Raji (cell line): ENCODE results near the gene TRPC3.

Experiments used
- POLR2A ChIP-seq: IDR thresholded peaks from 2 replicates; pipeline ENCODE4 v1.6.1; 2011; ENCODE audit warnings: low read depth, low read length, control low read depth; ENCODE audit not compliant: insufficient read depth

TRPC3 gene

DNA sequence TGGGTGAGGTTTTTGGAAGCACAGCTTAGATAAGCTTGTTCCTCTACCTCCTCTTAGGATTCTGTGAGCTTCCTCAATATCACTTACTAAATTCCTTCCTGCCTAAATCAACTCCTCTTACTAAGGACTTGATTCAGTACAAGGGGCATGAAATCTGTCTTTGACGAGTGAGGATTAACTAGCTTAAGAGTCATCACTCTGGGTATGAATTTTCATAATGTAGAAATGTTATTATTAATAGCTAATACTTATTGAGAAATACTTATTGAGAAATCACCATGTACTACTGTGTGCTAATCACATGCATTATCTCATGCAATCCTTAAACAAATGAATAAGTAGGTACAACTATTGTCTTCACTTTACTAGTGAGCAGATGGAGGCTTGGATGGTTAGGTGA, 28.6 kb downstream of the TRPC3 start:
- TF ChIP-seq POLR2A: no peak

GRCh38 chr4:121913667-121914066, 38.2 kb downstream of the TRPC3 start:
- no peak for TF ChIP-seq POLR2A

- no peak for TF ChIP-seq POLR2A
Observed at GRCh38 chr4:121908346-121908745, 43.5 kb downstream of the TRPC3 start.

- TF ChIP-seq POLR2A: no peak
Observed at GRCh38 chr4:121900132-121900983, 51.5 kb downstream of the TRPC3 start.

GRCh38 chr4:121898150-121898549, 53.7 kb downstream of the TRPC3 start:
- TF ChIP-seq POLR2A: no peak

- TF ChIP-seq POLR2A: no peak
Observed at GRCh38 chr4:121888134-121888533, 63.7 kb downstream of the TRPC3 start.

DNA sequence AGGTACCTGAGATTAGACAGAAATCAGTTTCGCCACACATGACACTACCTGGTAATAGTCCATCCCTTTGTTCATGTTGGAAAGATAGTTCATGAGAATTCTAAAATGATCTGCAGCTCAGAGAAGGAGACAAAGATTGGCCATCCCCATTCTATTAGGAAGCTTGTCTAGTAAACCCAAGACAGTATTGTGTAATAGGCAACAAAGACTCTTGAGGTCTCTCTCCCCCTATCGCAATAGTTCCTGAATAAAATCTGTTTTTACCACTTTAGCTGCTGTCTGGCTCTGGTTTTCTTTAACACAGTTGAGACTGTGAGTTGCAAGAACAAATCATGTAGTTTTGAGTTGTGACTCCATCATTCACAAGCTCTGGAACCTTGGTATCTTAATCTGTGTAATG, 66.7 kb downstream of the TRPC3 start:
- TF ChIP-seq POLR2A: no peak

DNA sequence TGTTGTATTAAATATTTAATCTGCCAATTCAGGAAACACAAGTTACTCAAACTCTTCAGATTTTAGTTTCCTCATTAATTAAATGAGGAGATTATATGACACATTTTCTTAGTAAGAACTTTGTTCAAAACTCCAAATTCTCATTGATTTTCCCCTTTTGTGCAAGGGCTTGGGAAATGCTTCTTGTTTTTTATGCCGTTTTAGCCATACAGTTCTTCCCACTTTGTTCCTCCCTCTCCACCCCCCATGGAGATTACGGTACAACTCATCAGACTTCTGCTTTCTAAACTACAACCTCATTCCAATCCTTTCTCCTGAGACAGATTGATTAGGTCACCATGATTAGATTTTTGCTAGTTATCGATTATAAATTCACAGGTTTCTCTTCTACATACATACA, 70.7 kb downstream of the TRPC3 start:
- no peak for TF ChIP-seq POLR2A

DNA sequence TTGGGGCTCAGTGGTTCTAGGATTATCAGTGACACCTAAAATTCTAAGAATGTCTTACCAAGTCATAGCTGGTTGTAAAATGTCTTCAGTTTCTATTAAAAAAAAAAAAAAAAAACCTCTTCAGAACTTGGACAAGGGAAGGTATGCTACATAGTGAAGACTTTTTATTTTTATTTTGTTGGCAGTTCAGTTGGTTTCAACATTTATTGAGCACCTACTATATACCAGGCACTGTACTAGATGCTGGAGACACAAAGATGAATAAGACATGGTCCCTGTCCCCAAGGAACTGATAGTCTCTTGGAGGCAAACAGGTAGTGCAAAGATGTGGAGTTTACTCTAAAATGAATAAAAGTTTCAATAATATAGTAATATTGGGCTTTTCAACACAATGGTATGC, 72.7 kb downstream of the TRPC3 start:
- TF ChIP-seq POLR2A: no peak

GRCh38 chr4:121877041-121877773, 74.7 kb downstream of the TRPC3 start:
- no peak for TF ChIP-seq POLR2A

- TF ChIP-seq POLR2A: no peak
Observed at GRCh38 chr4:121876070-121876469, 75.8 kb downstream of the TRPC3 start.

- TF ChIP-seq POLR2A: no peak
Observed at GRCh38 chr4:121875652-121876051, 76.2 kb downstream of the TRPC3 start.

GRCh38 chr4:121873604-121874003, 78.3 kb downstream of the TRPC3 start:
- no peak for TF ChIP-seq POLR2A

- peak; percentile 94 for TF ChIP-seq POLR2A
Observed at GRCh38 chr4:121869841-121870822, 81.7 kb downstream of the TRPC3 start, which contains the start of gene BBS7. Gene BBS7, minus strand, starts transcription at chr4:121870474. Its CDS starts 161 bp downstream, at chr4:121870313.

DNA sequence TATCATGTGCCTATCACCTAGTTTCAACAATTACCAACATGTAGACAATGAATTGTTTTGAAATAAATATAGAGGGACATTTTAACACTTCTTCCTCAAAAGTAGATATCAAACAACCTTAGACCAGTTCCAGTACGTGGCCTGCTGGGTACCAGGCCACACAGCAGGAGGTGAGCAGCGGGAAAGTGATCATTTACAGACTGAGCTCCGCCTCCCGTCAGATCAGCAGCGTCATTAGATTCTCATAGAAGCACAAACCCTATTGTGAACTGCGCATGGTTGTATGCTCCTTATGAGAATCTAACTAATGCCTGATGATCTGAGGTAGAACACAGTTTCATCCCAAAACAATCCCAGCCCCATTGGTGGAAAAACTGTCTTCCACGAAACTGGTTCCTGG, 88.1 kb downstream of the TRPC3 start:
- no peak for TF ChIP-seq POLR2A
